Gastroesophageal sphincter (tissue), 4 donors: ENCODE results near the gene ZEB2. TPM values are rescaled to one million over a fixed set of nuclear protein-coding genes. Genes with fewer than 3 reads are reported as not detected.

Source experiments
- ATAC-seq: fragments of 150-250 bp; one replicate; pipeline ENCODE4 v1.9.1; 2016; ENCODE audit warnings: mild to moderate bottlenecking, moderate library complexity
- H3K27ac ChIP-seq, 4 donors: fragments of 200-600 bp; sonication (generic) in 3 of 4; 1 replicate in 3 of 4; 2 replicates in 1 of 4; pipeline ENCODE4 v1.5.1; 2016 to 2019
- H3K27me3 ChIP-seq: fragments of 200-600 bp; sonication (generic); one replicate; pipeline ENCODE4 v1.5.1; 2019
- H3K36me3 ChIP-seq, 2 donors: fragments of 200-600 bp; sonication (generic); one replicate each; pipeline ENCODE4 v1.5.1; 2019; ENCODE audit warnings: control low read depth in 1 of 2
- H3K4me1 ChIP-seq, 3 donors: fragments of 200-600 bp; sonication (generic); 1 replicate in 2 of 3; 2 replicates in 1 of 3; pipeline ENCODE4 v1.5.1; 2016 to 2019; ENCODE audit warnings: control low read depth in 2 of 3
- H3K4me3 ChIP-seq, 2 donors: fragments of 200-600 bp; sonication (generic); one replicate each; pipeline ENCODE4 v1.5.1; 2019; ENCODE audit warnings: mild to moderate bottlenecking in 1 of 2, moderate library complexity in 1 of 2
- H3K9me3 ChIP-seq, 3 donors: fragments of 200-600 bp; sonication (generic); one replicate each; pipeline ENCODE4 v1.5.1; 2017 to 2019; ENCODE audit warnings: control low read depth in 2 of 3
- CTCF ChIP-seq, 4 experiments: fragments of 200-600 bp in 2 of 4; fragments of 450-650 bp in 2 of 4; sonication (generic) in 1 of 4; IDR thresholded peaks; one replicate each; pipeline ENCODE4 v1.5.1; 2017 to 2019; ENCODE audit warnings: antibody characterized with exemption in 4 of 4, mild to moderate bottlenecking in 2 of 4, moderate library complexity in 2 of 4
- EP300 ChIP-seq: sonication (generic); formaldehyde crosslinking; IDR thresholded peaks from one replicate; pipeline ENCODE4 v1.6.1; 2017; ENCODE audit warnings: antibody characterized with exemption, mild to moderate bottlenecking
- POLR2A ChIP-seq, 2 donors: fragments of 450-650 bp; IDR thresholded peaks; one replicate each; pipeline ENCODE4 v1.6.1; 2017; ENCODE audit warnings: antibody characterized with exemption in 2 of 2, mild to moderate bottlenecking in 2 of 2, moderate library complexity in 1 of 2
- POLR2AphosphoS5 ChIP-seq: sonication (generic); formaldehyde crosslinking; IDR thresholded peaks from one replicate; pipeline ENCODE4 v1.6.1; 2017; ENCODE audit warnings: antibody characterized with exemption
- WGBS, 2 donors: methylation state at CpG; one replicate each; pipeline ENCODE4 v1.1.5; 2018; ENCODE audit warnings: low coverage in 1 of 2; 5-methylcytosine and 5-hydroxymethylcytosine counted together
- total RNA-seq, 4 donors: library from RNA; depleted of rRNA; stranded (reverse); fragments of >200 nt; gene quantifications; one replicate each; pipeline ENCODE4 v1.1.0, GENCODE V29; 2016

The ZEB2 gene
- total RNA-seq, 4 donors from 2014 or later: 42.3 to 95.7 (median 53.8) TPM

DNA sequence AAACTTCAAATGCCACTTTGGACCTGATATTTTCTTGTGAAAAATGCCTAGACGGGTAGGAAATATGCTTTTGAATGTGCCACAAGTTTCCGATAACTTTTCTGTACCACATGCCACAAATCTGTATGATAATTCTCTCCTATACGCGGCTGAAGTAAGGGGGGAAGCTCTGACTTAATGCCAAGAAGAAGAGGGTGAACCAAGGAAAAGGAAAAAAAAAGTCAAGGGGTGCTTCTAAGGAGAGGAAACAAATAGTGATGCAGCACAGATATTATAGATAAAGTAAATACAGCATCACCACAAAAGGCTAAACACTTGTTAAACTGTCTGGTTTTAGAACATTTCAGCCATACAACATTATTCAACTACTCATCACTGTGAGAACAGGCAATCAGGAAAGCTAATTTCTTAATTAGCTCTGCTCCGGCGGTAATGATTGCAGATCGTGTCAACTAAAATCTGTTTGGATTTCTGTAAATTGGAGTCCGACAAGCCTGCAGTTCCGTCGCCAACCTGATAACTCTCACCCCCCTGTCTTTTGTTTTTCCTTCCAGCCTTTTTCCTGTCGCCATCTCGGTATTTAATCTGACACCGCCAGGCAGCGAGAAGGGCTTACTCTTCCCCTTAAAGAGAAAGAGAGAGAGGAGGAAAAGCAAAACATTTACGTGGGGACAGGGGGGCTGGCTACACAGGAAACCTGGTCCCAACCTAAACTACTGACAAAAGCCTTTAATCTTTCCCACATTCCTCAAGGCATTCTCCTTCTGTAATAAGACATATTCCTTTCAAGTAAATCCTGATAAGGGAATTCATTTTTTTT lies 67.5 kb downstream of the ZEB2 start:
- H3K27ac ChIP-seq: peak overlapping the region in 3 of 4 donors; percentile 20 to 54 (median 51)
- no peaks in the 10 kb centered on the region for H3K27me3 ChIP-seq
- H3K36me3 ChIP-seq: no peaks in the 10 kb centered on the region
- WGBS, 2 donors: 47 to 51% methylated on average over 13 to 15 of the region's 15 CpGs
- TF ChIP-seq CTCF (IDR thresholded peaks at IDR 0.05) (peak in 1 of 4 experiments; percentile 9), POLR2A (IDR thresholded peaks at IDR 0.05) (no peak), POLR2AphosphoS5 (no peak), EP300 (no peak)
- no peak for ATAC-seq
- H3K9me3 ChIP-seq: no peaks in the 10 kb centered on the region
- peaks cover 0 to 38% (median 3%) of the 10 kb centered on the region in 3 donors for H3K4me1 ChIP-seq
- H3K4me3 ChIP-seq: peak overlapping the region in 1 of 2 donors; percentile 9

GRCh38 chr2:144451443-144451842 lies 68.5 kb downstream of the ZEB2 start:
- Histone ChIP-seq H3K36me3 (no peaks in the 10 kb centered on the region), H3K27ac (no peak overlapping the region), H3K27me3 (no peaks in the 10 kb centered on the region), H3K4me1 (peaks cover 0 to 29% (median 3%) of the 10 kb centered on the region in 3 donors), H3K9me3 (no peaks in the 10 kb centered on the region), H3K4me3 (no peak overlapping the region)
- TF ChIP-seq POLR2A (IDR thresholded peaks at IDR 0.05): no peak
- TF ChIP-seq CTCF (IDR thresholded peaks at IDR 0.05): no peak
- TF ChIP-seq POLR2AphosphoS5: no peak
- TF ChIP-seq EP300: no peak
- ATAC-seq: no peak
- WGBS, 2 donors: 94 to 96% methylated on average over 2 of the region's 2 CpGs

- WGBS, 2 donors: 36 to 45% methylated on average over 3 to 5 of the region's 7 CpGs
- peak overlapping the region in 3 of 4 donors; percentile 32 to 43 (median 41) for H3K27ac ChIP-seq
Observed at GRCh38 chr2:144449028-144449406, 70.9 kb downstream of the ZEB2 start.

DNA sequence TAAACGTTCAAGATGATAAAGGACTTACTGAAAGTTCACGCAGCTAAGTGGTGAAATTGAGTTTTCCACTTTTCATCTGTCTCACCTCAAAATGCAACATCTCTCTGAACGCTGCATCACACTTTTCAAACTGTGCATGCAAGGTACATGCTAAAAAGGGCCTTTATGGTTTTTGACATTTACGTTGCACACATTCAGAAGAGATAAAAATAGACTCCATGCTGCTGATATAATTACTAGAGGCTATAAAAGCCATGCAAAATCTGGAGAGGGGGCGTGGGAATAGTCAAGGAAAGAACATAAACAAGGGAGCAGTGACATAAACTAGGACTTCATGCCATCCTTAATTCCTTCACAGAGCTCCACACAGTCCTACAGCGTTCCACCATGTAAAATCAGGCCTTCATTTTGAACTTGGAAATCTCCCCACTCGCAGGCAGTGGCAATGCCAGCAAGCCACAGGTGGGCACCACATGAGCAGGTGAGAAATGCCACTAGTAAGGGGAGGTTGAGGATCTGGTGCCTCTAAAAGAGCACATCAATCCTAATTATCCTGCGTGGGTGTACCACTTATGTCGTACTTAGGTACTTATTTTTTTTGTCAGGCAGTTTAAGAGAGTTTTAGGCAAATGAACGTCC lies 71.4 kb downstream of the ZEB2 start:
- H3K4me1 ChIP-seq: peaks cover 0 to 8% (median under 1%) of the 10 kb centered on the region in 3 donors
- ATAC-seq: no peak
- no peaks in the 10 kb centered on the region for H3K36me3 ChIP-seq
- WGBS, 2 donors: 69% methylated on average over 6 to 10 of the region's 10 CpGs
- no peaks in the 10 kb centered on the region for H3K27me3 ChIP-seq
- no peaks in the 10 kb centered on the region for H3K9me3 ChIP-seq
- TF ChIP-seq POLR2AphosphoS5 (no peak), CTCF (IDR thresholded peaks at IDR 0.05) (no peak), POLR2A (IDR thresholded peaks at IDR 0.05) (no peak), EP300 (no peak)
- peak overlapping the region in 3 of 4 donors; percentile 32 to 43 (median 41) for H3K27ac ChIP-seq
- peak overlapping the region in 1 of 2 donors; percentile 19 for H3K4me3 ChIP-seq

More at GRCh38 chr2:144449028-144449406, 70.9 kb downstream of the ZEB2 start:
- ATAC-seq: peak; percentile 28
- TF ChIP-seq POLR2A (IDR thresholded peaks at IDR 0.05): no peak
- TF ChIP-seq POLR2AphosphoS5: no peak
- TF ChIP-seq CTCF (IDR thresholded peaks at IDR 0.05): peak in 2 of 4 experiments; percentile 16 to 38
- no peak for TF ChIP-seq EP300
- Histone ChIP-seq H3K4me1 (peaks cover 0 to 9% (median 3%) of the 10 kb centered on the region in 3 donors), H3K36me3 (no peaks in the 10 kb centered on the region), H3K9me3 (no peaks in the 10 kb centered on the region), H3K4me3 (peak overlapping the region in 1 of 2 donors; percentile 19), H3K27me3 (no peaks in the 10 kb centered on the region)
